GM23338 (cell line): Measurements from ENCODE around the gene CMIP. TPM values are rescaled to one million over a fixed set of nuclear protein-coding genes. Genes with fewer than 3 reads are reported as not detected.

ENCODE experiments used
- ATAC-seq: fragments of 200-7000 bp; cut with Tn5 transposase; 3 replicates; pipeline ENCODE4 v1.9.1; 2020
- DNase-seq: peaks from one replicate; pipeline ENCODE4 v3.0.0-alpha.2; 2015; ENCODE audit warnings: low spot score
- H2AFZ ChIP-seq: fragments of 200-600 bp; sonication (generic); 2 replicates; pipeline ENCODE4 v1.8.0; 2016; ENCODE audit warnings: antibody characterized with exemption, mild to moderate bottlenecking, moderate library complexity
- H3F3A ChIP-seq: fragments of 200-600 bp; sonication (generic); replicated peaks from 2 replicates; pipeline ENCODE4 v1.8.0; 2017; ENCODE audit warnings: antibody characterized with exemption, mixed run types, low read depth
- H3K27ac ChIP-seq: fragments of 200-600 bp; sonication (generic); 2 replicates; pipeline ENCODE4 v1.6.1; 2016; ENCODE audit warnings: low read depth
- H3K27me3 ChIP-seq: fragments of 200-600 bp; sonication (generic); 2 replicates; pipeline ENCODE4 v1.8.0; 2016; ENCODE audit warnings: mild to moderate bottlenecking, mixed run types, moderate library complexity; ENCODE audit not compliant: insufficient read depth
- H3K36me3 ChIP-seq: fragments of 200-600 bp; sonication (generic); 2 replicates; pipeline ENCODE4 v1.8.0; 2016; ENCODE audit warnings: mild to moderate bottlenecking; ENCODE audit not compliant: insufficient read depth
- H3K4me1 ChIP-seq: fragments of 200-600 bp; sonication (generic); 2 replicates; pipeline ENCODE4 v1.8.0; 2016; ENCODE audit warnings: mild to moderate bottlenecking, moderate library complexity; ENCODE audit not compliant: insufficient read depth
- H3K4me2 ChIP-seq: fragments of 200-600 bp; sonication (generic); 2 replicates; pipeline ENCODE4 v1.7.1; 2017; ENCODE audit warnings: mixed run types
- H3K4me3 ChIP-seq: fragments of 200-600 bp; sonication (generic); 2 replicates; pipeline ENCODE4 v1.6.1; 2016; ENCODE audit warnings: mixed run types
- H3K79me2 ChIP-seq: fragments of 200-600 bp; sonication (generic); replicated peaks from 2 replicates; pipeline ENCODE4 v1.8.0; 2017; ENCODE audit warnings: mild to moderate bottlenecking; ENCODE audit not compliant: insufficient read depth
- H3K9me2 ChIP-seq: fragments of 200-600 bp; sonication (generic); 2 replicates; pipeline ENCODE4 v1.8.0; 2017; ENCODE audit not compliant: insufficient read depth
- H4K20me1 ChIP-seq: fragments of 200-600 bp; sonication (generic); replicated peaks from 2 replicates; pipeline ENCODE4 v1.8.0; 2017; ENCODE audit warnings: mild to moderate bottlenecking; ENCODE audit not compliant: insufficient read depth
- H3K27ac Mint-ChIP-seq: 2 replicates; pipeline ENCODE4 v1.8.0; 2020; ENCODE audit warnings: inconsistent platforms, mild to moderate bottlenecking, moderate library complexity, mixed read lengths
- H3K27me3 Mint-ChIP-seq: 3 replicates; pipeline ENCODE4 v1.8.0; 2022; ENCODE audit warnings: low read depth, mild to moderate bottlenecking, moderate library complexity, mixed read lengths, inconsistent platforms; ENCODE audit not compliant: insufficient read depth, poor library complexity
- H3K36me3 Mint-ChIP-seq: 3 replicates; pipeline ENCODE4 v1.8.0; 2021; ENCODE audit warnings: low read depth, mild to moderate bottlenecking, inconsistent platforms, moderate library complexity, mixed read lengths
- H3K4me1 Mint-ChIP-seq: 3 replicates; pipeline ENCODE4 v1.8.0; 2020; ENCODE audit warnings: mild to moderate bottlenecking, inconsistent platforms, mixed read lengths
- H3K4me3 Mint-ChIP-seq: 3 replicates; pipeline ENCODE4 v1.8.0; 2021; ENCODE audit warnings: moderate library complexity, mild to moderate bottlenecking, inconsistent platforms, mixed read lengths
- H3K9me3 Mint-ChIP-seq: 3 replicates; pipeline ENCODE4 v1.8.0; 2020; ENCODE audit warnings: moderate library complexity, mild to moderate bottlenecking, inconsistent platforms, mixed read lengths
- CREB1 ChIP-seq: fragments of 250-450 bp; sonication (Bioruptor Pico); IDR thresholded peaks from 2 replicates; pipeline ENCODE4 v1.5.0; 2020; ENCODE audit warnings: low read depth, mild to moderate bottlenecking, moderate library complexity
- ETS1 ChIP-seq: IDR thresholded peaks from 2 replicates; pipeline ENCODE4 v1.6.1; 2016; ENCODE audit warnings: antibody characterized with exemption
- EZH2 ChIP-seq: fragments of 200-600 bp; sonication (generic); IDR thresholded peaks from one replicate; pipeline ENCODE4 v1.8.0; 2017; ENCODE audit warnings: antibody characterized with exemption, mild to moderate bottlenecking, low read depth; ENCODE audit not compliant: unreplicated experiment
- EZH2phosphoT487 ChIP-seq: fragments of 200-600 bp; sonication (generic); IDR thresholded peaks from one replicate; pipeline ENCODE4 v1.8.1; 2018; ENCODE audit warnings: antibody characterized with exemption; ENCODE audit not compliant: unreplicated experiment
- JUNB ChIP-seq: IDR thresholded peaks from one replicate; pipeline ENCODE4 v1.6.1; 2016; ENCODE audit warnings: antibody characterized with exemption; ENCODE audit not compliant: unreplicated experiment
- NANOG ChIP-seq: IDR thresholded peaks from 2 replicates; pipeline ENCODE4 v1.6.1; 2016; ENCODE audit warnings: antibody characterized with exemption, borderline replicate concordance
- STAT1 ChIP-seq: IDR thresholded peaks from one replicate; pipeline ENCODE4 v1.6.1; 2016; ENCODE audit warnings: antibody characterized with exemption; ENCODE audit not compliant: unreplicated experiment
- ZNF114 ChIP-seq: fragments of 250-450 bp; sonication (Bioruptor Pico); IDR thresholded peaks from 2 replicates; pipeline ENCODE4 v1.5.0; 2020; ENCODE audit warnings: mild to moderate bottlenecking, moderate library complexity
- polyA plus RNA-seq: library from polyadenylated mRNA; unstranded; fragments of >200 nt; fragmentation: Nextera tagmentation; extraction: Ambion mirVana; gene quantifications from 2 replicates; pipeline ENCODE4 v1.2.1, GENCODE V29; 2016
- total RNA-seq: library from RNA; depleted of rRNA; stranded (reverse); fragments of >200 nt; shearing (Covaris generic); gene quantifications from 2 replicates; pipeline ENCODE4 v1.2.3, GENCODE V29; 2014
- TF ChIP-seq, protein P1 (sequence below): IDR thresholded peaks from one replicate; pipeline ENCODE4 v1.6.1; 2018; ENCODE audit warnings: antibody characterized with exemption; ENCODE audit not compliant: unreplicated experiment
- TF ChIP-seq, protein P2 (sequence below): fragments of 250-450 bp; sonication (Bioruptor Pico); IDR thresholded peaks from 2 replicates; pipeline ENCODE4 v1.5.0; 2020; ENCODE audit warnings: mild to moderate bottlenecking, moderate library complexity

Gene CMIP
- total and polyA plus RNA-seq, 2 experiments from 2014 or later: 9.5 to 62.3 TPM

DNA sequence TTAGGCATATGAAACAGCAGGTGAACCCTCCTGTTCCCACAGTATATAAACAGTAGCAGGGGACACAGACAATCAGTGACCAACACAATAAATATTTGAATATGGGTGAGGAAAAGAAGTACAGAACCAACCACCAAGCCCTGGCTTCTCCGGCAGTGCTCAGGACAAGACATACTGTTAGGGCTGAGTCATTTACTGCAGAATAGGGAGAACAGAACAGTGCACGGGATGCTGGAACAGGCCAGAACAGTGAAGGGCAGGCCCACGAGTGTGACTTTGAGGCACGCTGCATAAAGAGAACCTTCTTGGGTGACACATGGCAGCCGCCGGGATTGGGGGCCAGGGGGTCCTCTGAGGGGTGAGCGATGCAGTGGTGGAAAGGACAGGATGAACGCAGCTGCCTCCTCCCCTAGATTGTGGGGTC lies 160.4 kb downstream of the CMIP start (continued):
- TF ChIP-seq, protein P1, sequence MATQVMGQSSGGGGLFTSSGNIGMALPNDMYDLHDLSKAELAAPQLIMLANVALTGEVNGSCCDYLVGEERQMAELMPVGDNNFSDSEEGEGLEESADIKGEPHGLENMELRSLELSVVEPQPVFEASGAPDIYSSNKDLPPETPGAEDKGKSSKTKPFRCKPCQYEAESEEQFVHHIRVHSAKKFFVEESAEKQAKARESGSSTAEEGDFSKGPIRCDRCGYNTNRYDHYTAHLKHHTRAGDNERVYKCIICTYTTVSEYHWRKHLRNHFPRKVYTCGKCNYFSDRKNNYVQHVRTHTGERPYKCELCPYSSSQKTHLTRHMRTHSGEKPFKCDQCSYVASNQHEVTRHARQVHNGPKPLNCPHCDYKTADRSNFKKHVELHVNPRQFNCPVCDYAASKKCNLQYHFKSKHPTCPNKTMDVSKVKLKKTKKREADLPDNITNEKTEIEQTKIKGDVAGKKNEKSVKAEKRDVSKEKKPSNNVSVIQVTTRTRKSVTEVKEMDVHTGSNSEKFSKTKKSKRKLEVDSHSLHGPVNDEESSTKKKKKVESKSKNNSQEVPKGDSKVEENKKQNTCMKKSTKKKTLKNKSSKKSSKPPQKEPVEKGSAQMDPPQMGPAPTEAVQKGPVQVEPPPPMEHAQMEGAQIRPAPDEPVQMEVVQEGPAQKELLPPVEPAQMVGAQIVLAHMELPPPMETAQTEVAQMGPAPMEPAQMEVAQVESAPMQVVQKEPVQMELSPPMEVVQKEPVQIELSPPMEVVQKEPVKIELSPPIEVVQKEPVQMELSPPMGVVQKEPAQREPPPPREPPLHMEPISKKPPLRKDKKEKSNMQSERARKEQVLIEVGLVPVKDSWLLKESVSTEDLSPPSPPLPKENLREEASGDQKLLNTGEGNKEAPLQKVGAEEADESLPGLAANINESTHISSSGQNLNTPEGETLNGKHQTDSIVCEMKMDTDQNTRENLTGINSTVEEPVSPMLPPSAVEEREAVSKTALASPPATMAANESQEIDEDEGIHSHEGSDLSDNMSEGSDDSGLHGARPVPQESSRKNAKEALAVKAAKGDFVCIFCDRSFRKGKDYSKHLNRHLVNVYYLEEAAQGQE: no peak
- no peak for TF ChIP-seq JUNB
- no peak for TF ChIP-seq NANOG
- TF ChIP-seq ZNF114 (CRISPR knock-in tag): no peak
- TF ChIP-seq ETS1: no peak
- no peak for TF ChIP-seq EZH2

DNA sequence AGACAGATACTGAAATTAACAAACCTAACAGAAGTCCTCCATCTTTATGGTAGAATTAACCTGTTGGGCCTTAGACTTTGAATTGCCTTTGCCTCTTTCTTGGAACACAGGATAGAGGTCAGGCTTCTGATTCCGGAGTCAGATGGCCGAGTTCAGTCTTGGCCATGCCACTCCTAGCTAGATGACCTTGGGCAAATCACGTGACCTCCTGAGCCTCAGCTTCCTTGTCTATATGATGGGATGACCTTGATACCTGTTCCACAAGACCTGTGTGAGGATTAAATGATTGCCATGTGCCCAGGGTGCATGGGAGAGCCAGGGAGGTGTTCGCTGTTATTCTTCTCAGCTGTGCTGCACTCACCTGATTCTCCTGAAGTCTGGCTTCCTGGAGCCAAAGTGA lies 161.4 kb downstream of the CMIP start:
- peaks cover 25% of the 10 kb centered on the region for H3K36me3 Mint-ChIP-seq
- Histone ChIP-seq H3K36me3 (no peaks in the 10 kb centered on the region), H3K4me2 (no peak overlapping the region), H3F3A (no peaks in the 10 kb centered on the region), H3K79me2 (peaks cover 28% of the 10 kb centered on the region), H2AFZ (no peak overlapping the region), H3K4me1 (no peaks in the 10 kb centered on the region), H3K4me3 (no peak overlapping the region), H3K27ac (no peak overlapping the region), H3K9me2 (no peaks in the 10 kb centered on the region), H4K20me1 (peaks cover 27% of the 10 kb centered on the region), H3K27me3 (no peaks in the 10 kb centered on the region)
- no peak overlapping the region for H3K4me3 Mint-ChIP-seq
- no peak for ATAC-seq
- DNase-seq: no peak
- no peaks in the 10 kb centered on the region for H3K9me3 Mint-ChIP-seq
- no peak overlapping the region for H3K27ac Mint-ChIP-seq
- H3K27me3 Mint-ChIP-seq: peaks cover 7% of the 10 kb centered on the region
- peaks cover 15% of the 10 kb centered on the region for H3K4me1 Mint-ChIP-seq
- TF ChIP-seq, protein P1: no peak
- TF ChIP-seq ETS1: no peak
- no peak for TF ChIP-seq EZH2phosphoT487
- no peak for TF ChIP-seq STAT1
- no peak for TF ChIP-seq CREB1 (CRISPR knock-in tag)
- TF ChIP-seq, protein P2, sequence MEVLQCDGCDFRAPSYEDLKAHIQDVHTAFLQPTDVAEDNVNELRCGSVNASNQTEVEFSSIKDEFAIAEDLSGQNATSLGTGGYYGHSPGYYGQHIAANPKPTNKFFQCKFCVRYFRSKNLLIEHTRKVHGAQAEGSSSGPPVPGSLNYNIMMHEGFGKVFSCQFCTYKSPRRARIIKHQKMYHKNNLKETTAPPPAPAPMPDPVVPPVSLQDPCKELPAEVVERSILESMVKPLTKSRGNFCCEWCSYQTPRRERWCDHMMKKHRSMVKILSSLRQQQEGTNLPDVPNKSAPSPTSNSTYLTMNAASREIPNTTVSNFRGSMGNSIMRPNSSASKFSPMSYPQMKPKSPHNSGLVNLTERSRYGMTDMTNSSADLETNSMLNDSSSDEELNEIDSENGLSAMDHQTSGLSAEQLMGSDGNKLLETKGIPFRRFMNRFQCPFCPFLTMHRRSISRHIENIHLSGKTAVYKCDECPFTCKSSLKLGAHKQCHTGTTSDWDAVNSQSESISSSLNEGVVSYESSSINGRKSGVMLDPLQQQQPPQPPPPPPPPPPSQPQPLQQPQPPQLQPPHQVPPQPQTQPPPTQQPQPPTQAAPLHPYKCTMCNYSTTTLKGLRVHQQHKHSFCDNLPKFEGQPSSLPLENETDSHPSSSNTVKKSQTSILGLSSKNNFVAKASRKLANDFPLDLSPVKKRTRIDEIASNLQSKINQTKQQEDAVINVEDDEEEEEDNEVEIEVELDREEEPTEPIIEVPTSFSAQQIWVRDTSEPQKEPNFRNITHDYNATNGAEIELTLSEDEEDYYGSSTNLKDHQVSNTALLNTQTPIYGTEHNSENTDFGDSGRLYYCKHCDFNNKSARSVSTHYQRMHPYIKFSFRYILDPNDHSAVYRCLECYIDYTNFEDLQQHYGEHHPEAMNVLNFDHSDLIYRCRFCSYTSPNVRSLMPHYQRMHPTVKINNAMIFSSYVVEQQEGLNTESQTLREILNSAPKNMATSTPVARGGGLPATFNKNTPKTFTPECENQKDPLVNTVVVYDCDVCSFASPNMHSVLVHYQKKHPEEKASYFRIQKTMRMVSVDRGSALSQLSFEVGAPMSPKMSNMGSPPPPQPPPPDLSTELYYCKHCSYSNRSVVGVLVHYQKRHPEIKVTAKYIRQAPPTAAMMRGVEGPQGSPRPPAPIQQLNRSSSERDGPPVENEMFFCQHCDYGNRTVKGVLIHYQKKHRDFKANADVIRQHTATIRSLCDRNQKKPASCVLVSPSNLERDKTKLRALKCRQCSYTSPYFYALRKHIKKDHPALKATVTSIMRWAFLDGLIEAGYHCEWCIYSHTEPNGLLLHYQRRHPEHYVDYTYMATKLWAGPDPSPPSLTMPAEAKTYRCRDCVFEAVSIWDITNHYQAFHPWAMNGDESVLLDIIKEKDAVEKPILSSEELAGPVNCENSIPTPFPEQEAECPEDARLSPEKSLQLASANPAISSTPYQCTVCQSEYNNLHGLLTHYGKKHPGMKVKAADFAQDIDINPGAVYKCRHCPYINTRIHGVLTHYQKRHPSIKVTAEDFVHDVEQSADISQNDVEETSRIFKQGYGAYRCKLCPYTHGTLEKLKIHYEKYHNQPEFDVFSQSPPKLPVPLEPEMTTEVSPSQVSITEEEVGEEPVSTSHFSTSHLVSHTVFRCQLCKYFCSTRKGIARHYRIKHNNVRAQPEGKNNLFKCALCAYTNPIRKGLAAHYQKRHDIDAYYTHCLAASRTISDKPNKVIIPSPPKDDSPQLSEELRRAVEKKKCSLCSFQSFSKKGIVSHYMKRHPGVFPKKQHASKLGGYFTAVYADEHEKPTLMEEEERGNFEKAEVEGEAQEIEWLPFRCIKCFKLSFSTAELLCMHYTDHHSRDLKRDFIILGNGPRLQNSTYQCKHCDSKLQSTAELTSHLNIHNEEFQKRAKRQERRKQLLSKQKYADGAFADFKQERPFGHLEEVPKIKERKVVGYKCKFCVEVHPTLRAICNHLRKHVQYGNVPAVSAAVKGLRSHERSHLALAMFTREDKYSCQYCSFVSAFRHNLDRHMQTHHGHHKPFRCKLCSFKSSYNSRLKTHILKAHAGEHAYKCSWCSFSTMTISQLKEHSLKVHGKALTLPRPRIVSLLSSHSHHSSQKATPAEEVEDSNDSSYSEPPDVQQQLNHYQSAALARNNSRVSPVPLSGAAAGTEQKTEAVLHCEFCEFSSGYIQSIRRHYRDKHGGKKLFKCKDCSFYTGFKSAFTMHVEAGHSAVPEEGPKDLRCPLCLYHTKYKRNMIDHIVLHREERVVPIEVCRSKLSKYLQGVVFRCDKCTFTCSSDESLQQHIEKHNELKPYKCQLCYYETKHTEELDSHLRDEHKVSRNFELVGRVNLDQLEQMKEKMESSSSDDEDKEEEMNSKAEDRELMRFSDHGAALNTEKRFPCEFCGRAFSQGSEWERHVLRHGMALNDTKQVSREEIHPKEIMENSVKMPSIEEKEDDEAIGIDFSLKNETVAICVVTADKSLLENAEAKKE (CRISPR knock-in tag): no peak
